Suppressor macrophage (primary cell): ENCODE measurements around the gene OR5A2.
"Not testable (repeated sequence)": the region's sequence is repeated elsewhere in the genome, so short reads cannot be mapped to it uniquely, and the experiment has no call there.

ENCODE experiments used
- DNase-seq, 4 experiments: peaks; one replicate each; pipeline ENCODE4 v3.0.0-alpha.2; 2020 to 2022
- total RNA-seq, 17 experiments: gene quantifications; one replicate each; lab custom pipeline; 2026; ENCODE audit warnings: mixed read lengths in 6 of 17, inconsistent platforms in 3 of 17; lab: John Stamatoyannopoulos, UW

OR5A2 gene, protein sequence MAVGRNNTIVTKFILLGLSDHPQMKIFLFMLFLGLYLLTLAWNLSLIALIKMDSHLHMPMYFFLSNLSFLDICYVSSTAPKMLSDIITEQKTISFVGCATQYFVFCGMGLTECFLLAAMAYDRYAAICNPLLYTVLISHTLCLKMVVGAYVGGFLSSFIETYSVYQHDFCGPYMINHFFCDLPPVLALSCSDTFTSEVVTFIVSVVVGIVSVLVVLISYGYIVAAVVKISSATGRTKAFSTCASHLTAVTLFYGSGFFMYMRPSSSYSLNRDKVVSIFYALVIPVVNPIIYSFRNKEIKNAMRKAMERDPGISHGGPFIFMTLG
- 0 to 5.0 (median 0) reads per million in 17 experiments for total RNA-seq

DNA sequence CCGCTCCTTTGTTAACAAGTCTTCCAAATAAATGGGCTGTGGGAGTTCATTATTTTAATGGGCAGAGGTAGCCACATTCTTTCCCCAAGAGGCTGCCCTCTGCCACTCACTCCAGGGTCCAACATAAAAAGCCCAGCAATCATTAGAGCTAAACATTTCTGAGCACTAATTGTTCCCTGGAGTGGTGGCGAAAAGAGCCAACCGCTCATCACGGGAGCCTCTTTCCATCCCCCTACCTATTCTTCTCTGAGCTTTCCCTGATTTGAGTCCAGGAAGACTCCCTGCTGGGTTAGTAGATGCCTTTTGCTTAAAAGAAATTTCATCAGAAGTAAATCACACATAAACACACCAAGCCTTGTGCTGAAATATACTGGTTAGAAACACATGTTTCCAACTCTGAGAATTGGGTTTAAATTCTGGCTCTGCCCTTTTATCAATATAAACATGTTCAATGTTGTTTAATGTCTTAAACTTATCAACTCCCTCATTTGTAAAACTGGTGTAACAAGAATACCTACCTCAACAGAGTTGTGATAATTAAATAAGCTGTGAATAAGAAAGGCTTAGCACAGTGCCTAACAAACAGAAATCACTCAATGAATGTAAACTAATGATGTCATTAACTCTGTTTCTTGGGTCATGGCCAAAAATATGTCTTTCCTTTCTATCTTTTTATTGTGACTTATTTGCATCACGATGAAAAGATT lies at the start of gene OR5A2:
Gene OR5A2, minus strand, starts transcription at position 53 of the 707 bp plus-strand sequence. CDS start 3,460 bp downstream, outside the sequence.
- DNase-seq: no peak

DNA sequence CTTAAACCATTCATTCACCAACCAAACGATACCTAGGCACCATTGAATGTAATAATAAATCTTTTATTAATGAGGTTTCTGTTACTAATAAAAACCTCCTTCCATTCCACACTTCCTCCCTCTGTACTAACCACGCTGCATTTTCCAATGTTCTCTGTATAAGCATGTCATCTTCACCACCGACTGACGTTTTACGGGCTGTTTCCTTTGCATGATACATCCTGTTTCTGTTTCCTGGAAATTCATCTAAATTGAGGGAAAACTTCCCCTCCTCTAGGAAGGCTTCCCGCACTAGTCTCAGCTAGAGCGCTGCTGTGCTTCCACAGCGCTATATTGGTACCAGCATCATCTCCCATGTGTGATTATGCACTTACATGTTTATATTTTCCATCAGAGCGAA lies 49.0 kb upstream of the OR5A2 start:
- no peak for DNase-seq

- no peak for DNase-seq
These were observed 46.8 kb upstream of the OR5A2 start, which contains the start of gene OR4D10 for GRCh38 chr11:59473015-59473414. Gene OR4D10, plus strand, starts transcription at chr11:59473315. Its CDS starts 4,115 bp downstream, at chr11:59477430.

- no peak for DNase-seq
These were observed 37.0 kb upstream of the OR5A2 start for GRCh38 chr11:59463190-59463641.

GRCh38 chr11:59459916-59460315 lies 33.7 kb upstream of the OR5A2 start:
- no peak for DNase-seq

DNA sequence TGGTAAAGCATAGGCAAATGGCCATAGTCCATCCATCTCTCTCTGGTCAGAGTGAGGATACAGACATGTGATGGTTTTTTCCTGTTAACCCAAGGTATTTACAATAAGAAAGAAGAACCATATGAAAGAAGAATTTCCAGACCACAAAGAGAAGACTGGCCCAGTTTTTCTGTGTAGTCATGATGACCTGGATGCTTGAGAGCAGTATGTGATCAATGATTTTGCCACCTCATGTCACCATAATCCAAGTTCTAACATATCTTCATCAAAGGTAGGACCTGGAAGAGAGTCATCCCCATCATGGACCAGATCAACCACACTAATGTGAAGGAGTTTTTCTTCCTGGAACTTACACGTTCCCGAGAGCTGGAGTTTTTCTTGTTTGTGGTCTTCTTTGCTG lies 30.4 kb upstream of the OR5A2 start, which contains the start of gene OR4D6:
Gene OR4D6, plus strand, starts transcription at position 301 of the 400 bp plus-strand sequence. Its CDS starts 0 bp downstream, at position 301.
- DNase-seq: no peak

- no peak for DNase-seq
These were observed 22.3 kb upstream of the OR5A2 start for GRCh38 chr11:59448484-59448883.

GRCh38 chr11:59445624-59446023 lies 19.4 kb upstream of the OR5A2 start:
- DNase-seq: not testable (repeated sequence)

DNA sequence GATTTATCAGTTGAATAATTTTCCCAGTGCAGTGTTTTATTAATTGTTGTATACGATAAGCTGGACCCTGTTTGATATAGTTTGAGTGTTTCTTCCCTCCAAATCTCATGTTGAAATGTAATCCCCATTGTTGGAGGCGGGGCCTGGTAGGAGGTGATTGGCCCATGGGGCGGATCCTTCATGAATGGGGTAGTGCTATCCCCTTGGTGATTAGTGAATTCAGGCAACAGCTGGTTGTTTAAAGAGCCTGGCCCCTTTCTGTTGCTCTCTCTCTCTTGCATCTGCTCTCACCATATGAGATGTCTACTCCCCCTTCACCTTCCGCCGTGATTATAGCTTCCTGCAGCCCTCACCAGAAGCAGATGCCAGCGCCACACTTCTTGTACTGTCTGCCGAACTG lies 11.6 kb upstream of the OR5A2 start:
- DNase-seq: no peak

DNA sequence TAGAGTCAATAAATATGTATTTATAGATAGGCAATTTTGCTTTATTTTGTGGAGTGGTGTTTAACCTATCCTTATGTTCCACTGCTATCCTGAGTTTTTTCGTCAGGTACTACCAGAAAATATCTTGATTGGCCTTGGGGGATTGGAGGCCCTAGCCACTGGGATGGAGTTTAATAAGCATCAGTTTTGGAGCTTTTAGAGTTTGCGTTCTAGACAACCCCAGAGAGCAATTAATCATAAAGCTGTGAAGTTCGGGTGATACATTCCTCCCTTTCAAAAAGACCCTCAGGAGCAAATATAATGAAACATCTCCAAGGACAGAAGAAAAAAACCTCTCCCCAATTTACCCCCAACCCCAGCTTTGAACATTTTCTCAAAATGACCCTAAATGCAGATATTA lies 10.0 kb upstream of the OR5A2 start, which contains the start of gene OR5A1:
Gene OR5A1, plus strand, starts transcription at position 301 of the 400 bp plus-strand sequence. CDS start 6,700 bp downstream, outside the sequence.
- DNase-seq: no peak

DNA sequence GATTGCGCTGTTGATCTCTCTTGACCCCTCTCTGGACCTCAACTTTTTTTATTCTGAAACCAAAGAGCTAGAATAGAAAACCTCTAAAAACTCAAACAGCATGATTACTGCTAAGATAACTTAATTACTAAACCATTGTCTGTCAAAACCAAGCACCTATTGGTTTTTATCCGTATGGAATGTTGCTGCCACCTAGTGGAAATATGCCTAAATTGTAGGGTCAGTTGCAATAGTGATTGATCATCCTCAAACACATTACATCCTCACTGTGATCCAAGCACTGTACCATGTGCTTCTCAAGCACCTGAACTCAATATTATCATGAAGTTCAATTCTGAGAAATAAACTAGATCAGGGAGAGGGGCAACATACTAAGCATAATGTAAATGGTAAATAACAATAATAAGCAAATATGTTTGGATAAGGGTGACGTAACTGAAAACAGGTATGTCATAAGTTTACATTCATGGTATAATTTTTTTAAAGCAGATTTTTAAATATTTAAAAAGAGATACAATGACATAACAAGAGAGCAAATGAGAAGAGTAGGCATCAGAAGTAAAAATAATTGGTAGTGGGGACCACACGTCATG lies 3.8 kb upstream of the OR5A2 start:
- peak; percentile 73 to 90 (median 86) for DNase-seq

DNA sequence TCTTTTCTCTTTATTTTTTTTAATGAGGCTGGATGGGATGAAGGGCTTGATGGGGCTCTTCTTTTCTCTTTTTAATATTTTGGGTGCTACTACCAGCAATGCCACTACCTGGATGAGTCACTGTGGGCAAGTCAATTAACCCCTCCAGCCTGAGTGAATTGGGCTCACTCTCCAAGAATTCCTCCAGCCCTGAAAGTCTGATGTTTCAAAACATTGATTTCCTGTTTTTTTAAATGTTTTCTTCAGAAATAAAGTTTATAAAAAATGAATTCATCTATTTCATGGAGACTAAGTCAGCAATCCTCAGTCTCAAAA lies 812 bp upstream of the OR5A2 start:
- no peak for DNase-seq

- DNase-seq: no peak
These were observed 1.1 kb downstream of the OR5A2 start for GRCh38 chr11:59425131-59425530.

- peak in 2 of 4 experiments; percentile 17 to 26 for DNase-seq
These were observed 2.4 kb downstream of the OR5A2 start for GRCh38 chr11:59423835-59424234.

DNA sequence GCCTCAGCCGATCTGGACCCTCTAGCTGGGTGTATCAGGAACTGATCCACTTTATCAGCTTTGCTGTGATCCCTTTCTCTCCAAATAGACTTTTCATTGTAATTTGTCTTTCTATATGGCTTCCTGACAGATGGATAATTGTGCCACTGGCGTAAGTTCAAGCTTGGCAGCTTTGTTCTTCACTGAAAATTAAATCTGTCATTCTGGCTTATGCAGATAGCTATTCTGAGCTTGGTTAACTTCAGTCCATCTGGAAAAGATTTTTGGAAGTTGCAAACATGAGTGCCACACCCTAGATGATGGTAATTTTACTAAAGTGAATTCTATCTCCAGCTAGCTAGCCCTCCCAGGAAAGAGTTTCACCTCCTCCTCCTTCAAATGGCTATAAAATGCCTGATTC lies 8.1 kb downstream of the OR5A2 start:
- no peak for DNase-seq

- DNase-seq: no peak
These were observed 9.2 kb downstream of the OR5A2 start for GRCh38 chr11:59417023-59417422.

- no peak for DNase-seq
These were observed 9.6 kb downstream of the OR5A2 start for GRCh38 chr11:59416613-59417012.

DNA sequence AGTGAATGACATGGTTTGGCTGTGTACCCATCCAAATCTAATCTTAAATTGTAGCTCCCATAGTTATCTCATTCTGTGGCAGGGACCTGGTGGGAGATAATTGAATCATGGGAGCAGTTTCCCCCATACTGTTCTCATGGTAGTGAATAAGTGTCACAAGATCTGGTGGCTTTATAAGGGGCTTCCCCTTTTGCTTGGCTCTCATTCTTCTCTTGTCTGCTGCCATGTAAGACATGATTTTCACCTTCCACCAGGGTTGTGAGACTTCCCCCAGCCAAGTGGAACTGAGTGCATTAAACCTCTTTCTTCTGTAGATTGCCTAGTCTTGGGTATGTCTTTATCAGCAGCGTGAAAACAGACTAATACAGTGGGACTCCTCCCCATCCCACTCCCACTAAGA lies 11.1 kb downstream of the OR5A2 start:
- DNase-seq: peak; percentile 15 to 58 (median 38)

- peak; percentile 9 to 63 (median 36) for DNase-seq
These were observed 12.6 kb downstream of the OR5A2 start for GRCh38 chr11:59413646-59414045.

- DNase-seq: no peak
These were observed 22.7 kb downstream of the OR5A2 start for GRCh38 chr11:59403546-59403945.

DNA sequence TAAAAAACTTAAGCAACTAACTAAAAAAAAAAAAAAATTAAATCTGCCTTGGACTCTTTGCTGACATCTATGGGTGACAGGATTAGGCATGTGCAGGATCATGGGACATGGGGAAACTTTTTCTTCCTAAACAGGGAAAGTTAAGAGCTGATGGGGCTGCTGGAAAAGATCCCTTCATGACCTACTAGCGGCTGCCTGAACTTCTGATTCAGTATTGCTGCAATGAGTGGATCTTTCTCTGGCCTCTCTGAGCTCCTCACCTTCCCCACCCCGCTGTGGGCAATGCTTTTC lies 25.0 kb downstream of the OR5A2 start:
- DNase-seq: no peak

DNA sequence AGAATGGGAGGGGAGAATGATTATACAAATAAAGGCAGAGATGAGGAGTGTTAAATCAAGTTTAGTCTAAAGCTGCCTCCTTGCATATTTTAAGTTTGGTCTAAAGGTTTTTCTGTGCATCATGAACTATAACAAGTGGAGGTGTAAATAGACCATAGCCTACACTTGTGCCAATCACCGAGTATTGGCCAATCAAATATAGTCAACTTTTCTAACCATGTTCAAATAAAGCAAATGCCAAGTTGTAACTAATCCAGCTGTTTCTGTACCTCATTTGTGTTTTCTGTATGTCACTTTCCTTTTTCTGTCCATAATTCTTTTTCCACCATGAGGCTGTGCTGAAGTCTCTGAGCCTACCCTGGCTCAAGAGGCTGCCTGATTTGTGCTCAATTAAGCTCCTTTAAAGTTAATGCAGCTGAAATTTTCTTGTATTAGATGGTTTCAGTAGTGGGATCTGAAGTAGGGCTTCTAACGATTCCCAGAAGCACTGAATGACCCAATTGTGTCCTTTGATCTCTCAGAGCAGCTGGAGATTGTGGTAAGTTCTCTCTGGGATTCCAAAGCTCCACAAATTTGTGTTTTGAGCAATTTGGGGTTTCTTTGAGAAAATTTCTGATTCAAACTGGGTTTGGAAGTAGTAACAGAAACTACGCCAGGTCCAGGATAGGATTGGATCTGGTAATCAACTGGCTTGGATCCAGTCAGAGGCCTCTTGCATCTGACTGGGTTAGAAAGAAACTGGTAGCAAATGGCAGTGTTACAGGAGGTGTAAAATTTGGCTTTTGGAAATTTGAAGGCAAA lies 25.6 kb downstream of the OR5A2 start:
- DNase-seq: no peak

GRCh38 chr11:59394186-59394585 lies 32.0 kb downstream of the OR5A2 start:
- no peak for DNase-seq
